Hepatocyte (in vitro differentiated cells): ENCODE results near the gene DPF3. TPM values are rescaled to one million over a fixed set of nuclear protein-coding genes. Genes with fewer than 3 reads are reported as not detected.

Experiments used
- DNase-seq: peaks from one replicate; pipeline ENCODE4 v3.0.0-alpha.2; 2016; ENCODE audit warnings: low spot score
- H2AFZ ChIP-seq: fragments of 200-600 bp; sonication (generic); 2 replicates; pipeline ENCODE4 v1.6.0; 2016; ENCODE audit warnings: antibody characterized with exemption, mild to moderate bottlenecking
- H3K27ac ChIP-seq: fragments of 200-600 bp; sonication (generic); 2 replicates; pipeline ENCODE4 v1.5.1; 2016; ENCODE audit warnings: mild to moderate bottlenecking
- H3K27me3 ChIP-seq: fragments of 200-600 bp; sonication (generic); 2 replicates; pipeline ENCODE4 v1.6.1; 2016
- H3K36me3 ChIP-seq: fragments of 200-600 bp; sonication (generic); replicated peaks from 2 replicates; pipeline ENCODE4 v1.5.1; 2016; ENCODE audit warnings: low read depth; ENCODE audit not compliant: insufficient read depth
- H3K4me1 ChIP-seq: fragments of 200-600 bp; sonication (generic); 2 replicates; pipeline ENCODE4 v1.5.1; 2016; ENCODE audit warnings: mild to moderate bottlenecking, moderate library complexity; ENCODE audit not compliant: insufficient read depth
- H3K4me2 ChIP-seq: fragments of 200-600 bp; sonication (generic); 2 replicates; pipeline ENCODE4 v1.6.0; 2016
- H3K4me3 ChIP-seq: fragments of 200-600 bp; sonication (generic); 2 replicates; pipeline ENCODE4 v1.5.1; 2016; ENCODE audit warnings: mild to moderate bottlenecking
- H3K79me2 ChIP-seq: fragments of 200-600 bp; sonication (generic); 2 replicates; pipeline ENCODE4 v1.6.0; 2017; ENCODE audit warnings: mild to moderate bottlenecking
- H3K9me2 ChIP-seq: fragments of 200-600 bp; sonication (generic); replicated peaks from 2 replicates; pipeline ENCODE4 v1.6.0; 2017; ENCODE audit warnings: mild to moderate bottlenecking; ENCODE audit not compliant: insufficient read depth
- H3K9me3 ChIP-seq: fragments of 200-600 bp; sonication (generic); 2 replicates; pipeline ENCODE4 v1.5.1; 2016; ENCODE audit warnings: low read depth, mild to moderate bottlenecking
- H4K20me1 ChIP-seq: fragments of 200-600 bp; sonication (generic); 2 replicates; pipeline ENCODE4 v1.6.0; 2016; ENCODE audit warnings: mild to moderate bottlenecking; ENCODE audit not compliant: insufficient read depth, poor library complexity, severe bottlenecking
- CTCF ChIP-seq: fragments of 200-600 bp; sonication (generic); IDR thresholded peaks from 2 replicates; pipeline ENCODE4 v1.5.1; 2016; ENCODE audit warnings: antibody characterized with exemption, mild to moderate bottlenecking; ENCODE audit not compliant: poor library complexity
- EZH2 ChIP-seq: fragments of 200-600 bp; sonication (generic); IDR thresholded peaks from 2 replicates; pipeline ENCODE4 v1.6.1; 2016; ENCODE audit warnings: antibody characterized with exemption, mild to moderate bottlenecking, borderline replicate concordance
- EZH2phosphoT487 ChIP-seq: fragments of 200-600 bp; sonication (generic); IDR thresholded peaks from one replicate; pipeline ENCODE4 v1.6.1; 2018; ENCODE audit warnings: antibody characterized with exemption, mild to moderate bottlenecking, low read depth, moderate library complexity; ENCODE audit not compliant: unreplicated experiment, severe bottlenecking
- WGBS: methylation state at CpG from one replicate; pipeline ENCODE4 v1.1.6; 2016; ENCODE audit warnings: low lambda C conversion rate; ENCODE audit errors: missing lambda C conversion rate; 5-methylcytosine and 5-hydroxymethylcytosine counted together
- polyA plus RNA-seq: library from polyadenylated mRNA; unstranded; fragments of >200 nt; fragmentation: Nextera tagmentation; extraction: Ambion mirVana; gene quantifications from 2 replicates; pipeline ENCODE4 v1.2.1, GENCODE V29; 2016
- total RNA-seq: library from RNA; depleted of rRNA; stranded (reverse); fragments of >200 nt; gene quantifications from 2 replicates; pipeline ENCODE4 v1.2.3, GENCODE V29; 2014

DPF3 gene
- total and polyA plus RNA-seq, 2 experiments from 2014 or later, result 0.21 to 0.47 TPM

GRCh38 chr14:72616294-72616693 is 277.6 kb downstream of the DPF3 start:
- no peaks in the 10 kb centered on the region for H3K27me3 ChIP-seq
- no peak overlapping the region for H3K4me3 ChIP-seq
- no peaks in the 10 kb centered on the region for H3K36me3 ChIP-seq
- H2AFZ ChIP-seq, result no peak overlapping the region
- WGBS, result 51% methylated on average over 4 of the region's 4 CpGs
- TF ChIP-seq CTCF, result no peak
- TF ChIP-seq EZH2phosphoT487, result no peak
- no peak for TF ChIP-seq EZH2
- H3K79me2 ChIP-seq, result no peaks in the 10 kb centered on the region
- peak; percentile 26 for DNase-seq
- H4K20me1 ChIP-seq, result no peaks in the 10 kb centered on the region
- H3K4me2 ChIP-seq, result no peak overlapping the region
- H3K4me1 ChIP-seq, result peaks cover 3% of the 10 kb centered on the region
- H3K27ac ChIP-seq, result peak overlapping the region; percentile 8
- no peaks in the 10 kb centered on the region for H3K9me2 ChIP-seq
- no peaks in the 10 kb centered on the region for H3K9me3 ChIP-seq

GRCh38 chr14:72615451-72616121 is 278.3 kb downstream of the DPF3 start:
- H3K4me2 ChIP-seq, result no peak overlapping the region
- peak overlapping the region; percentile 8 for H3K27ac ChIP-seq
- H4K20me1 ChIP-seq, result no peaks in the 10 kb centered on the region
- 74% methylated on average over 9 of the region's 9 CpGs for WGBS
- no peaks in the 10 kb centered on the region for H3K9me3 ChIP-seq
- no peaks in the 10 kb centered on the region for H3K27me3 ChIP-seq
- H2AFZ ChIP-seq, result no peak overlapping the region
- TF ChIP-seq EZH2phosphoT487 (no peak), CTCF (no peak), EZH2 (no peak)
- no peak overlapping the region for H3K4me3 ChIP-seq
- H3K9me2 ChIP-seq, result no peaks in the 10 kb centered on the region
- peaks cover 3% of the 10 kb centered on the region for H3K4me1 ChIP-seq
- no peak for DNase-seq
- no peaks in the 10 kb centered on the region for H3K36me3 ChIP-seq
- no peaks in the 10 kb centered on the region for H3K79me2 ChIP-seq

GRCh38 chr14:72614891-72615415 is 278.9 kb downstream of the DPF3 start:
- peak overlapping the region; percentile 12 for H3K27ac ChIP-seq
- peaks cover 3% of the 10 kb centered on the region for H3K4me1 ChIP-seq
- no peaks in the 10 kb centered on the region for H3K9me2 ChIP-seq
- TF ChIP-seq CTCF, result no peak
- TF ChIP-seq EZH2, result no peak
- TF ChIP-seq EZH2phosphoT487, result no peak
- H3K9me3 ChIP-seq, result no peaks in the 10 kb centered on the region
- H4K20me1 ChIP-seq, result no peaks in the 10 kb centered on the region
- H3K4me3 ChIP-seq, result no peak overlapping the region
- H3K27me3 ChIP-seq, result no peaks in the 10 kb centered on the region
- 78% methylated on average over 11 of the region's 11 CpGs for WGBS
- DNase-seq, result no peak
- no peaks in the 10 kb centered on the region for H3K79me2 ChIP-seq
- no peak overlapping the region for H2AFZ ChIP-seq
- no peaks in the 10 kb centered on the region for H3K36me3 ChIP-seq
- no peak overlapping the region for H3K4me2 ChIP-seq
